Endodermal cell (in vitro differentiated cells): Measurements from ENCODE around the gene OR7A5. TPM values are rescaled to one million over a fixed set of nuclear protein-coding genes. Genes with fewer than 3 reads are reported as not detected.
A peak's percentile ranks its signal among the peaks of the same experiment; 100 is the strongest.
"Not testable (repeated sequence)": the region's sequence is repeated elsewhere in the genome, so short reads cannot be mapped to it uniquely, and the experiment has no call there.

Experiments used
- DNase-seq: peaks from one replicate; pipeline ENCODE4 v3.0.0-alpha.2; 2017
- H3K27ac ChIP-seq: 2 replicates; pipeline ENCODE4 v1.5.1; 2013; ENCODE audit warnings: mild to moderate bottlenecking, low read depth, low read length, moderate library complexity
- H3K27me3 ChIP-seq: 2 replicates; pipeline ENCODE4 v1.6.1; 2013; ENCODE audit warnings: mild to moderate bottlenecking, low read length, moderate library complexity; ENCODE audit not compliant: insufficient read depth, control insufficient read depth, poor library complexity, severe bottlenecking
- H3K36me3 ChIP-seq: 2 replicates; pipeline ENCODE4 v1.7.0; 2013; ENCODE audit warnings: mild to moderate bottlenecking, low read length, moderate library complexity; ENCODE audit not compliant: control insufficient read depth, insufficient read depth
- H3K4me1 ChIP-seq: one replicate; pipeline ENCODE4 v1.7.0; 2013; ENCODE audit warnings: low read length; ENCODE audit not compliant: control insufficient read depth, insufficient read depth
- H3K4me3 ChIP-seq: 2 replicates; pipeline ENCODE4 v1.5.1; 2013; ENCODE audit warnings: mild to moderate bottlenecking, low read length, moderate library complexity
- H3K9ac ChIP-seq: 2 replicates; pipeline ENCODE4 v1.6.1; 2013; ENCODE audit warnings: mild to moderate bottlenecking, low read length, moderate library complexity; ENCODE audit not compliant: poor library complexity, severe bottlenecking; ENCODE audit errors: extremely low read depth
- H3K9me3 ChIP-seq: 2 replicates; pipeline ENCODE4 v1.6.1; 2013; ENCODE audit warnings: mild to moderate bottlenecking, low read length, moderate library complexity; ENCODE audit not compliant: control insufficient read depth
- H3K27ac Mint-ChIP-seq: 2 replicates; pipeline ENCODE4 v1.8.0; 2020; ENCODE audit warnings: mixed read lengths
- H3K27me3 Mint-ChIP-seq: 2 replicates; pipeline ENCODE4 v1.8.0; 2021; ENCODE audit warnings: mild to moderate bottlenecking, mixed read lengths; ENCODE audit not compliant: insufficient read depth
- H3K36me3 Mint-ChIP-seq: 2 replicates; pipeline ENCODE4 v1.8.0; 2020; ENCODE audit warnings: low read depth, mixed read lengths
- H3K4me1 Mint-ChIP-seq: 2 replicates; pipeline ENCODE4 v1.8.0; 2020; ENCODE audit warnings: mixed read lengths
- H3K4me3 Mint-ChIP-seq: 2 replicates; pipeline ENCODE4 v1.8.0; 2020; ENCODE audit warnings: mild to moderate bottlenecking, moderate library complexity, mixed read lengths
- H3K9me3 Mint-ChIP-seq: 2 replicates; pipeline ENCODE4 v1.8.0; 2020; ENCODE audit warnings: mild to moderate bottlenecking, mixed read lengths
- CTCF ChIP-seq: fragments of 200-600 bp; sonication (generic); conservative IDR thresholded peaks from 2 replicates; pipeline ENCODE4 v1.5.0; 2021; ENCODE audit warnings: antibody characterized with exemption, mild to moderate bottlenecking
- WGBS, 2 experiments: methylation state at CpG; one replicate each; pipeline versions ENCODE4 v1.1.5 to v1.1.7; 2013; ENCODE audit warnings: missing lambda C conversion rate in 2 of 2, mixed read lengths in 1 of 2; ENCODE audit not compliant: insufficient coverage in 1 of 2, insufficient read length in 1 of 2; 5-methylcytosine and 5-hydroxymethylcytosine counted together
- total RNA-seq, 2 donors: library from RNA; stranded (reverse); fragmentation: NEBNext Ultra II Directional in 1 of 2; extraction: Animal tissue kit (Norgen Biotek cat#: 25700) in 1 of 2; gene quantifications; 2 replicates in 1 of 2; 3 replicates in 1 of 2; pipeline ENCODE4 v1.2.1, GENCODE V29; 2021

The OR7A5 gene
- total RNA-seq, 2 donors from 2014 or later = not detected

DNA sequence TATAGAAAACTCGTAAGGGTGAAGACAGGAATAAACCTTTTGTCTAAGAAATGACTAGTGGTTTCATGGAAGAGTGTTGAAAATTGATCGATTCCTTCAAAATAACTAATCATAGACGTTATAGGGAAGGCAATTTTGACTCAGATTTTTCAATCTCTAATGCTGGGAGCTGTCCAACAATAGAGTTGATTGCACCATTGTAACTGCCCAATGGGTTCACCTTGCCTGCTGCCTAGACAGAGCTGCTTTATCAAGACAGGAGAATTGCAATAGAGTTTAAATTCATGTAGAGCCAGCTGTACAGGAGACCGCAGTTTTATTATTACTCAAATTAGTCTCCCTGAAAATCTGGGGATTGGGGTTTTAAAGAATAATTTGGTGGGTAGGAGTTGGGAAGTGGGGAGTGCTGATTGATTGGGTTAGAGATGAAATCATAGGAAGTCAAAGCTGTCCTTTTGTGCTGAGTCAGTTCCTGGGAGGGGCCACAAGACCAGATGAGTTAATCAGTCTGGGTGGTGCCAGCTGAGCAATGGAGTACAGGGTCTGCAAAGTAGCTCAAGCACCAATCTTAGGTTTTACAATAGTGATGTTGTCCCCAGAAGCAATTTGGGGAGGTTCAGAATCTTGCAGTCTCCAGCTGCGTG, 39.8 kb downstream of the OR7A5 start:
- TF ChIP-seq CTCF = no peak
- Histone ChIP-seq H3K36me3 (no peaks in the 10 kb centered on the region), H3K9me3 (peaks cover 80% of the 10 kb centered on the region), H3K9ac (no peak overlapping the region), H3K27me3 (no peaks in the 10 kb centered on the region), H3K4me1 (no peaks in the 10 kb centered on the region), H3K27ac (no peak overlapping the region), H3K4me3 (no peak overlapping the region)
- Mint-ChIP-seq H3K4me1 (no peaks in the 10 kb centered on the region), H3K9me3 (peaks cover 61% of the 10 kb centered on the region), H3K4me3 (no peak overlapping the region), H3K27me3 (no peaks in the 10 kb centered on the region), H3K36me3 (no peaks in the 10 kb centered on the region), H3K27ac (no peak overlapping the region)
- DNase-seq = no peak
- WGBS, 2 experiments = 54 to 71% methylated on average over 4 to 5 of the region's 5 CpGs

DNA sequence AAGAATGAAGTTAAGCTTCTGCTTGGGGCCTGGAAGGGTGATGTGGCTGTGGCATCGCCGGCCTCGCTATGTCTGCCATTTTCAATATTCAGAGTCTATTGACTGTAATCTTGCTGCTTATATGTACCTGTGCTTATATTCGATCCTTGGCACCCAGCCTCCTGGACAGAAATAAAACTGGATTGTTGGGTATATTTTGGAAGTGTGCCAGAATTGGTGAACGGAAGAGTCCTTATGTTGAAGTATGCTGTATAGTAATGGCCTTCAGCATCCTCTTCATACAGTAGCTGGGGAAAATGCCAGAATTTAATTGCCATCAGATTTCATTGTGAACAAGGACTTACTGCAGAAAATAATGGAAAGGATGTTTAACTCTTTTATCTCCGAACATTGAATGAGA, 42.7 kb downstream of the OR7A5 start:
- H3K36me3 ChIP-seq, H3K27ac Mint-ChIP-seq, H3K4me1 Mint-ChIP-seq, H3K4me3 ChIP-seq, H3K27ac ChIP-seq, H3K36me3 Mint-ChIP-seq, H3K4me1 ChIP-seq, H3K4me3 Mint-ChIP-seq, H3K9ac ChIP-seq, DNase-seq, H3K27me3 Mint-ChIP-seq, H3K27me3 ChIP-seq: not testable (repeated sequence)
- 76 to 77% methylated on average over 6 of the region's 6 CpGs for WGBS, 2 experiments
- H3K9me3 Mint-ChIP-seq = peaks cover 45% of the 10 kb centered on the region
- peaks cover 67% of the 10 kb centered on the region for H3K9me3 ChIP-seq

DNA sequence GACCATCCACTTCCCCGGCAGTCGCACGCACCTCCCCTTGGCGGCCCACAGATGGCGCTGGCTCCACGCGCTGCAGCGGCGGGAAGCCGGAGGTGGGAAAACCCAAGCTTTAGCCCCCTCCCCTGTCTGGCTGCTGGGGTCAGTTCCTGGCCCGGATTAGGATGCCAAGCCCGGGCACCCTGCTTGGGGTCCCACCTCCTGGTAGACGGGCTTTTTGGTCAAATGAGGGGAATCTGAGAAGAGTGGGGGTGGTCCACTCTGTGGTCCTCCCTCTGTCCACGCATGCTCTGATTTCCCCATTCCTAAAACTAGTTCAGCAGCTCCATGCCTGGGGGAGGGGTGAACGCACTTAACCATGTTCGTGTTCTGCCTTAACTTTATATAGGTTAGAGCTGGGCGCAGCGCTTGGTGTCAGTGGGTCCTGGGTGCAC, 48.5 kb downstream of the OR7A5 start:
- no peak overlapping the region for H3K27ac Mint-ChIP-seq
- Histone ChIP-seq H3K9me3 (peaks cover 28% of the 10 kb centered on the region), H3K27ac (no peak overlapping the region), H3K4me1 (no peaks in the 10 kb centered on the region), H3K4me3 (no peak overlapping the region), H3K36me3 (no peaks in the 10 kb centered on the region), H3K27me3 (no peaks in the 10 kb centered on the region), H3K9ac (no peak overlapping the region)
- H3K36me3 Mint-ChIP-seq = no peaks in the 10 kb centered on the region
- H3K9me3 Mint-ChIP-seq = peaks cover 27% of the 10 kb centered on the region
- TF ChIP-seq CTCF = peak; percentile 85
- peaks cover 1% of the 10 kb centered on the region for H3K27me3 Mint-ChIP-seq
- no peaks in the 10 kb centered on the region for H3K4me1 Mint-ChIP-seq
- 68 to 70% methylated on average over 4 to 18 of the region's 18 CpGs for WGBS, 2 experiments
- no peak overlapping the region for H3K4me3 Mint-ChIP-seq
- peak; percentile 87 for DNase-seq

GRCh38 chr19:14785102-14785793, 49.7 kb downstream of the OR7A5 start:
- H3K27ac Mint-ChIP-seq, H3K4me3 ChIP-seq, H3K4me3 Mint-ChIP-seq, H3K9ac ChIP-seq, H3K27ac ChIP-seq, H3K27me3 ChIP-seq, H3K27me3 Mint-ChIP-seq, H3K36me3 Mint-ChIP-seq, H3K4me1 ChIP-seq, H3K36me3 ChIP-seq, H3K4me1 Mint-ChIP-seq: not testable (repeated sequence)
- DNase-seq = peak; percentile 17
- WGBS, 2 experiments = 63 to 81% methylated on average over 5 to 8 of the region's 11 CpGs
- peaks cover 17% of the 10 kb centered on the region for H3K9me3 ChIP-seq
- peaks cover 23% of the 10 kb centered on the region for H3K9me3 Mint-ChIP-seq

DNA sequence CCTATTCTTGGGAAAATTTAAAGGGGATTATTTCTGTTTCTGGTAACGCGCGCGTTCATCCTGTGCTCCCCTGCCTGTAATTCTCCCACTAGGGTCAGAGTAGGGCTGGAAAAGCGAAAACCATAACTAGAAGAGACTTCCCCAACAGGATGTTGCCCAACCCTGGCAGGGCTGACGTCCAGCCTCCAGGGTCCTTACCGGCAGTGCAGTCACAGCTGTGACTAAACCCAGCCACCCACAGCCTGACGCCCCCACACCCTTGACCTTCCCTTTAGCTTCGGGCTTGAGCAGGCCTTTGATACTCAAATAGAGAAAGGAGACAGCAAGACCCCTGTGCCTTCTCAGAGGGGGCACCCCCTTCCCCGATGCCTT, 50.3 kb downstream of the OR7A5 start:
- H3K4me1 ChIP-seq, DNase-seq, H3K27me3 ChIP-seq, H3K36me3 ChIP-seq, H3K4me1 Mint-ChIP-seq, H3K9ac ChIP-seq, H3K27ac Mint-ChIP-seq, H3K27ac ChIP-seq, H3K27me3 Mint-ChIP-seq, H3K4me3 ChIP-seq, H3K36me3 Mint-ChIP-seq, H3K4me3 Mint-ChIP-seq: not testable (repeated sequence)
- WGBS, 2 experiments = 78 to 92% methylated on average over 3 to 8 of the region's 10 CpGs
- H3K9me3 ChIP-seq = peaks cover 11% of the 10 kb centered on the region
- peaks cover 20% of the 10 kb centered on the region for H3K9me3 Mint-ChIP-seq
